ENCODE measurements around the gene DENND1C. TPM values are rescaled to one million over a fixed set of nuclear protein-coding genes. Genes with fewer than 3 reads are reported as not detected.
A peak's percentile ranks its signal among the peaks of the same experiment; 100 is the strongest.

DENND1C gene
- total and polyA plus RNA-seq, 9 of the 15 experiments (the other 6 are each of a cell fraction or from before 2014, with no cell fraction given): 0.03 to 1.2 (median 0.32) TPM; not detected in 1

DNA sequence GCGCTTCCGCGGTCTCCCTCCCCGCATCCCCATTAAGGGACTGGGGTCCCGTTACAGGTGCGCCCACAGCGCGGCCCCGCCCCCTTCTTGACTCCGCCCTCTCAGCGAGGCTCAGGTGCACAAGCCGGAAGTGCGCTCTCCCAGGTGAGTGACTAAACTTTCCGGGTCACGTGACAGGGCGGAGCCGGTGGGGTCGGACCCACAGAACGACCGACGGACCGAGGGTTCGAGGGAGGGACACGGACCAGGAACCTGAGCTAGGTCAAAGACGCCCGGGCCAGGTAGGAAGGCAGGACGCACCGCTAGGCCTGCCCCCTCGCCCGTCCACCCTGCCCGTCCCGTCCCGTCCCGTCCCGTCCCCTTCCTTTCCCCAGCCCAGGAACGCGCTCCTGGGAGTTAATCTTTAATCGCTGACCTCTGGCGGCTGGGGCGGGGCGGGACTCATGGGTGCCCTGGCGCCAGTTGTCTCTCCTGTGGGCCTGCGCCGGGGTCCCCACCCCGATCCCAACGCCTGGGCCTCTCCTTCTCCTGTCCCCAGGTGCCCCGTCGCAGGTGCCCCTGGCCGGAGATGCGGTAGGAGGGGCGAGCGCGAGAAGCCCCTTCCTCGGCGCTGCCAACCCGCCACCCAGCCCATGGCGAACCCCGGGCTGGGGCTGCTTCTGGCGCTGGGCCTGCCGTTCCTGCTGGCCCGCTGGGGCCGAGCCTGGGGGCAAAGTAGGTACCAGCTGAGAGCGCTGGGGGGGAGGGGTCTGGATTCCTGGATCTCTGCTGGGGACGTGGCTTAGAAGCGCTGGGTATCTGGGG, 17.3 kb downstream of the DENND1C start, which contains the start of gene CRB3:
Gene CRB3 (plus strand): TSS at position 202 of the 804 bp plus-strand sequence. CDS start 431 bp downstream, at position 633.
- Histone ChIP-seq H3K4me2 (ENCODE audit: insufficient read depth, low read length) (no peak within 1 kb of the TSS), H3K9me1 (ENCODE audit: control insufficient read depth, insufficient read depth, low read length) (no peaks in the 10 kb centered on the region), H3K79me2 (ENCODE audit: control insufficient read depth, insufficient read depth, low read length) (0 out of 3 replicates have a peak, but pooled peaks cover 3% of the 10 kb centered on the region), H3K4me1 (replicated peaks in 1 of 2; ENCODE audit: control insufficient read depth in 2 of 2, insufficient read depth in 2 of 2, low read length in 2 of 2) (peaks cover 3 to 38% of the 10 kb centered on the region in 2 experiments; a peak in 3 of 5 replicates), H3K4me3 (no peak within 1 kb of the TSS), H3K9ac (ENCODE audit: insufficient read depth in 1 of 2, low read depth in 2 of 2, low read length in 2 of 2) (peak within 1 kb of the TSS in 1 of 2 experiments; percentile 53; a peak in 2 of 4 replicates), H3K27me3 (ENCODE audit: control insufficient read depth in 2 of 2, insufficient read depth in 2 of 2, low read length in 2 of 2) (peaks cover 8 to 21% of the 10 kb centered on the region in 2 experiments), H3K27ac (ENCODE audit: extremely low read depth, low read depth, low read length) (no peak within 1 kb of the TSS), H4K20me1 (replicated peaks; ENCODE audit: control insufficient read depth, insufficient read depth, low read length) (no peaks in the 10 kb centered on the region), H3K9me3 (replicated peaks; ENCODE audit: control insufficient read depth, insufficient read depth, low read depth, low read length) (no peaks in the 10 kb centered on the region), H2AFZ (ENCODE audit: low read depth, low read length) (no peak within 1 kb of the TSS), H3K36me3 (ENCODE audit: control insufficient read depth, insufficient read depth, low read length) (no peaks in the 10 kb centered on the region)
- intact Hi-C loops (cut with micrococcal nuclease): no loop called here
- WGBS (ENCODE audit: insufficient coverage, low coverage, missing lambda C conversion rate): 28% methylated on average over 29 of the region's 65 CpGs
- ATAC-seq (no peak), FAIRE-seq (no peak), DNase-seq (ENCODE audit: extremely low read depth in 1 of 4, low spot score in 3 of 4) (no peak)
- BruUV-seq (replicated peaks): no TSS peak
- CTCF ChIA-PET (ENCODE audit: low intra/inter-chr PET ratio): no interaction called here
- in situ Hi-C loops (cut with MboI): no loop called here
- POLR2A ChIA-PET: no interaction called here
- TF ChIP-seq, protein P1, sequence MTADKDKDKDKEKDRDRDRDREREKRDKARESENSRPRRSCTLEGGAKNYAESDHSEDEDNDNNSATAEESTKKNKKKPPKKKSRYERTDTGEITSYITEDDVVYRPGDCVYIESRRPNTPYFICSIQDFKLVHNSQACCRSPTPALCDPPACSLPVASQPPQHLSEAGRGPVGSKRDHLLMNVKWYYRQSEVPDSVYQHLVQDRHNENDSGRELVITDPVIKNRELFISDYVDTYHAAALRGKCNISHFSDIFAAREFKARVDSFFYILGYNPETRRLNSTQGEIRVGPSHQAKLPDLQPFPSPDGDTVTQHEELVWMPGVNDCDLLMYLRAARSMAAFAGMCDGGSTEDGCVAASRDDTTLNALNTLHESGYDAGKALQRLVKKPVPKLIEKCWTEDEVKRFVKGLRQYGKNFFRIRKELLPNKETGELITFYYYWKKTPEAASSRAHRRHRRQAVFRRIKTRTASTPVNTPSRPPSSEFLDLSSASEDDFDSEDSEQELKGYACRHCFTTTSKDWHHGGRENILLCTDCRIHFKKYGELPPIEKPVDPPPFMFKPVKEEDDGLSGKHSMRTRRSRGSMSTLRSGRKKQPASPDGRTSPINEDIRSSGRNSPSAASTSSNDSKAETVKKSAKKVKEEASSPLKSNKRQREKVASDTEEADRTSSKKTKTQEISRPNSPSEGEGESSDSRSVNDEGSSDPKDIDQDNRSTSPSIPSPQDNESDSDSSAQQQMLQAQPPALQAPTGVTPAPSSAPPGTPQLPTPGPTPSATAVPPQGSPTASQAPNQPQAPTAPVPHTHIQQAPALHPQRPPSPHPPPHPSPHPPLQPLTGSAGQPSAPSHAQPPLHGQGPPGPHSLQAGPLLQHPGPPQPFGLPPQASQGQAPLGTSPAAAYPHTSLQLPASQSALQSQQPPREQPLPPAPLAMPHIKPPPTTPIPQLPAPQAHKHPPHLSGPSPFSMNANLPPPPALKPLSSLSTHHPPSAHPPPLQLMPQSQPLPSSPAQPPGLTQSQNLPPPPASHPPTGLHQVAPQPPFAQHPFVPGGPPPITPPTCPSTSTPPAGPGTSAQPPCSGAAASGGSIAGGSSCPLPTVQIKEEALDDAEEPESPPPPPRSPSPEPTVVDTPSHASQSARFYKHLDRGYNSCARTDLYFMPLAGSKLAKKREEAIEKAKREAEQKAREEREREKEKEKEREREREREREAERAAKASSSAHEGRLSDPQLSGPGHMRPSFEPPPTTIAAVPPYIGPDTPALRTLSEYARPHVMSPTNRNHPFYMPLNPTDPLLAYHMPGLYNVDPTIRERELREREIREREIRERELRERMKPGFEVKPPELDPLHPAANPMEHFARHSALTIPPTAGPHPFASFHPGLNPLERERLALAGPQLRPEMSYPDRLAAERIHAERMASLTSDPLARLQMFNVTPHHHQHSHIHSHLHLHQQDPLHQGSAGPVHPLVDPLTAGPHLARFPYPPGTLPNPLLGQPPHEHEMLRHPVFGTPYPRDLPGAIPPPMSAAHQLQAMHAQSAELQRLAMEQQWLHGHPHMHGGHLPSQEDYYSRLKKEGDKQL (CRISPR knock-in tag; IDR thresholded peaks at IDR 0.05; ENCODE audit: borderline replicate concordance): no peak
- TF ChIP-seq CBFA2T2 (conservative IDR thresholded peaks at IDR 0.05) (peak; percentile 54), PTBP1 (IDR thresholded peaks at IDR 0.05; ENCODE audit: low read depth, low read length) (no peak), TOE1 (IDR thresholded peaks at IDR 0.05; ENCODE audit: borderline replicate concordance) (peak; percentile 86), TOE1 (CRISPR knock-in tag; IDR thresholded peaks at IDR 0.05; ENCODE audit: borderline replicate concordance, low read depth) (no peak), SNIP1 (IDR thresholded peaks at IDR 0.05; ENCODE audit: low read depth) (no peak), RAD51 (IDR thresholded peaks at IDR 0.05; ENCODE audit: borderline replicate concordance, low read depth) (peak; percentile 87), JUND (IDR thresholded peaks at IDR 0.05; ENCODE audit: borderline replicate concordance, low read depth, low read length) (no peak), JUND (tag; IDR thresholded peaks at IDR 0.05; ENCODE audit: borderline replicate concordance, low read depth, low read length) (no peak), ZNF561 (CRISPR knock-in tag; conservative IDR thresholded peaks at IDR 0.05) (no peak), ZEB2 (IDR thresholded peaks at IDR 0.05) (peak; percentile 74), NFIX (CRISPR knock-in tag; IDR thresholded peaks at IDR 0.05; ENCODE audit: low read depth) (no peak), NCOA6 (IDR thresholded peaks at IDR 0.05) (no peak)
- TF ChIP-seq, protein P2, sequence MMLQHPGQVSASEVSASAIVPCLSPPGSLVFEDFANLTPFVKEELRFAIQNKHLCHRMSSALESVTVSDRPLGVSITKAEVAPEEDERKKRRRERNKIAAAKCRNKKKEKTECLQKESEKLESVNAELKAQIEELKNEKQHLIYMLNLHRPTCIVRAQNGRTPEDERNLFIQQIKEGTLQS (IDR thresholded peaks at IDR 0.05): no peak
- TF ChIP-seq, protein P2 (CRISPR knock-in tag; conservative IDR thresholded peaks at IDR 0.05): no peak
- TF ChIP-seq, protein P3, sequence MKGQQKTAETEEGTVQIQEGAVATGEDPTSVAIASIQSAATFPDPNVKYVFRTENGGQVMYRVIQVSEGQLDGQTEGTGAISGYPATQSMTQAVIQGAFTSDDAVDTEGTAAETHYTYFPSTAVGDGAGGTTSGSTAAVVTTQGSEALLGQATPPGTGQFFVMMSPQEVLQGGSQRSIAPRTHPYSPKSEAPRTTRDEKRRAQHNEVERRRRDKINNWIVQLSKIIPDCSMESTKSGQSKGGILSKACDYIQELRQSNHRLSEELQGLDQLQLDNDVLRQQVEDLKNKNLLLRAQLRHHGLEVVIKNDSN (CRISPR knock-in tag; IDR thresholded peaks at IDR 0.05): peak; percentile 91

All from K562 (cell line).